ENCODE results near the gene SCN5A. TPM values are rescaled to one million over a fixed set of nuclear protein-coding genes. Genes with fewer than 3 reads are reported as not detected.

SCN5A gene
- total RNA-seq, 1 experiment from 2014 or later, result 0.69 TPM

GRCh38 chr3:38538773-38539353, 110.6 kb downstream of the SCN5A start:
- in situ Hi-C loops (cut with HindIII; ENCODE audit: low pct_unique_long_range_greater_than_20kb, low sequenced_read_pairs) (no loop called here), intact Hi-C loops (cut with micrococcal nuclease; ENCODE audit: unreplicated experiment) (no loop called here)
- CTCF ChIA-PET, result no interaction called here
- Histone ChIP-seq H3K4me3 (ENCODE audit: low read depth in 2 of 2, low read length in 2 of 2) (no peak overlapping the region), H3K36me3 (ENCODE audit: control insufficient read depth, insufficient read depth, low read length) (no peaks in the 10 kb centered on the region), H3K27ac (ENCODE audit: low read length) (no peak overlapping the region), H3K4me1 (ENCODE audit: control insufficient read depth, insufficient read depth, low read length) (no peaks in the 10 kb centered on the region), H3K27me3 (ENCODE audit: control insufficient read depth, insufficient read depth, low read length) (no peaks in the 10 kb centered on the region), H3K9me3 (ENCODE audit: control insufficient read depth, insufficient read depth, low read depth, low read length) (no peaks in the 10 kb centered on the region)
- TF ChIP-seq POLR2AphosphoS5 (IDR thresholded peaks at IDR 0.05; ENCODE audit: low read depth, low read length), result no peak
- no peak for TF ChIP-seq CTCF (IDR thresholded peaks at IDR 0.05)
- no peak for TF ChIP-seq SIN3A (IDR thresholded peaks at IDR 0.05; ENCODE audit: borderline replicate concordance, insufficient read depth, low read depth, low read length)
- TF ChIP-seq TCF7L2 (IDR thresholded peaks at IDR 0.05; ENCODE audit: low read depth, low read length), result no peak
- TF ChIP-seq REST (IDR thresholded peaks at IDR 0.05; ENCODE audit: insufficient read depth in 1 of 2, low read depth in 2 of 2, low read length in 1 of 2), result no peak
- no TSS peak for BruUV-seq (replicated peaks)
- POLR2A ChIA-PET, result no interaction called here
- DNase-seq (ENCODE audit: low read depth, low spot score) (no peak), ATAC-seq (no peak)

GRCh38 chr3:38536671-38537070, 112.8 kb downstream of the SCN5A start:
- no peak overlapping the region for H3K4me3 ChIP-seq (ENCODE audit: low read depth in 2 of 2, low read length in 2 of 2)
- H3K27ac ChIP-seq (ENCODE audit: low read length), result no peak overlapping the region
- in situ Hi-C loops (cut with HindIII; ENCODE audit: low pct_unique_long_range_greater_than_20kb, low sequenced_read_pairs), result no loop called here
- no peaks in the 10 kb centered on the region for H3K36me3 ChIP-seq (ENCODE audit: control insufficient read depth, insufficient read depth, low read length)
- no TSS peak for BruUV-seq (replicated peaks)
- no peak for DNase-seq (ENCODE audit: low read depth, low spot score)
- CTCF ChIA-PET, result no interaction called here
- no peaks in the 10 kb centered on the region for H3K27me3 ChIP-seq (ENCODE audit: control insufficient read depth, insufficient read depth, low read length)
- intact Hi-C loops (cut with micrococcal nuclease; ENCODE audit: unreplicated experiment), result no loop called here
- no peaks in the 10 kb centered on the region for H3K9me3 ChIP-seq (ENCODE audit: control insufficient read depth, insufficient read depth, low read depth, low read length)
- TF ChIP-seq SIN3A (IDR thresholded peaks at IDR 0.05; ENCODE audit: borderline replicate concordance, insufficient read depth, low read depth, low read length), result no peak
- TF ChIP-seq TCF7L2 (IDR thresholded peaks at IDR 0.05; ENCODE audit: low read depth, low read length), result no peak
- no peak for TF ChIP-seq POLR2AphosphoS5 (IDR thresholded peaks at IDR 0.05; ENCODE audit: low read depth, low read length)
- no peak for TF ChIP-seq CTCF (IDR thresholded peaks at IDR 0.05)
- no peak for TF ChIP-seq REST (IDR thresholded peaks at IDR 0.05; ENCODE audit: insufficient read depth in 1 of 2, low read depth in 2 of 2, low read length in 1 of 2)
- H3K4me1 ChIP-seq (ENCODE audit: control insufficient read depth, insufficient read depth, low read length), result no peaks in the 10 kb centered on the region
- ATAC-seq, result no peak
- POLR2A ChIA-PET, result no interaction called here

Measured in Panc1 (cell line).